Activated CD4-positive, alpha-beta T cell treated with anti-CD3 and anti-CD28 coated beads, Interleukin-2, Interleukin-6, amounts not matched to agents 100 ng/mL and 50 ng/mL, durations not matched to agents 16 hours and 8 hours (primary cell): ENCODE data around the gene NBPF3.
"Not testable (repeated sequence)": the region's sequence is repeated elsewhere in the genome, so short reads cannot be mapped to it uniquely, and the experiment has no call there.

ENCODE experiments used
- DNase-seq: peaks from one replicate; pipeline ENCODE4 v3.0.0-alpha.2; 2020

NBPF3 gene

DNA sequence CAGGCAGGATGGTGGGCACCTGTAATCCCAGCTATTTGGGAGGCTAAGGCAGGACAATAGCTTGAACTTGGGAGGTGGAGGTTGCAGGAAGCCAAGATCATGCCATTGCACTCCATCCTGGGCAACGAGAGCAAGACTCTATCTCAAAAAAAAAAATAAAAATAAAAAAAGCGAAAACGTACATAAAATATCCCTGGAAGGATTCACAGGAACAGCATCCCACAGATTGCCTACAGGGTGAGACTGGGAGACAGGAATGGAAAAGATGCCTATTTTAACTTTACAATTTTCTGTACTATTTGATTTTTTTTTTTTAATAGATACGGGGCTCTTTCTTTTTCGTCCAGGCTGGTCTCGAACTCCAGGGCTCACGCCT, 604 bp upstream of the NBPF3 start:
- no peak for DNase-seq

DNA sequence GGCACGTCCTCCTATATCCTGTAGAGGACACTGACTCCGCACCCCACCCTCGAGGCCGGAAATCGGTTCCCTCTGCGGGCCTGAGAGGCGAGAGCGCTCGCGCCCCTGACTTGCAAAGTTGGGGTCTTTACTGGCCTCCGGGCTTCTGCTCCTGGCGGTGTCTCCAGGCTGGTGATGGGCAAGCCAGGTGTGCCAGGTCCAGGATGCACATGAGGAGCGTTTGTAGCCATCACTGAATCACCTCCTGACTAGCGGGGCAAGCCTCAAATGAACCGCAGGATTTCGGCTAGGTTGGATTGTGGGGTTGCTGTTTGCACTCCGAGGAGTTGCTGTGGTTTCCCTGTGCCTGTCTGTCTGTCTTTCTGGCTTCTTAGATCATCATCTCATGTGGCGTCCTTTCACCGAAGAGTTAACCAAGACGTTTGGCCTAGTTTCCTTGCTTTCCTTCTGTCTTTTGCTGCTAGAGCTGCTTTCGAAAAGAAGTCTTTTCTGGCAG, 741 bp downstream of the NBPF3 start:
- DNase-seq: peak; percentile 39

DNA sequence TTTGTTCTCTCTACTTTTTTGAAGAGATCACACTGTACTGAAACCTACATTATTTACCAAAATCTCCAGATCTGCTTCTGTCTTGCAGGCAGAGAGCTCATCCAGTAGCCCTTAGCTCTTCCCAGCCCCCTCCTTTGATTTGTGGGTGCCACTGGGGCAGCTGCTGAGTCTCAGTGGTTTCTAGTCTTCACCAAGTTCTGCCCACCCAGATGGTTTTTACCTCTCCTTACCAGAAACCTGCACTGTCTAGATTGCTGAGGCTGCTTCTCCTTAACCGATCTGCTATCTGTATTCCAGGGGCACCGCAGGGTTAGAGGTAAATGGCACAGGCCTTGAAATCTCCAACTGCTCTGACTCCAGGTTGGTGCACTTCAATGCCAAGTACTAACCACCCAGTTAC, 6.7 kb downstream of the NBPF3 start:
- not testable (repeated sequence) for DNase-seq

DNA sequence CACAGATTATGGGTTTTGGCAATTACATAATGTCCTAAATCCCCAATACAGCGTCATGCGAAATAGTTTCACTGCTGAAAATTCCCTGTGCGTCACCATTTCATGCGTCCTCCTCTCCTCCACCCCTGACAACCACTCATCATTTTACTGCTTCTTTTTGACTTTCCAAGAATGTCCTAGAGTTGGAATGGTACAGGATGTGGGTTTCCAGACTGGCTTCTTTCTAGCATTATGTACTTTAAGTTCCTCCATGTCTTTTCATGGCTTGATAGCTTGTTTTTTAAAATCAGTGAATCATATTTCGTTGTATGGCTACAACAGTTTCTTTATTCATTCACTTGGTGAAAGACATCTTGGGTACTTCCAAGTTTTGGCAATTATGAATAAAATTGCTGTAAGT, 7.4 kb downstream of the NBPF3 start:
- DNase-seq: no peak

DNA sequence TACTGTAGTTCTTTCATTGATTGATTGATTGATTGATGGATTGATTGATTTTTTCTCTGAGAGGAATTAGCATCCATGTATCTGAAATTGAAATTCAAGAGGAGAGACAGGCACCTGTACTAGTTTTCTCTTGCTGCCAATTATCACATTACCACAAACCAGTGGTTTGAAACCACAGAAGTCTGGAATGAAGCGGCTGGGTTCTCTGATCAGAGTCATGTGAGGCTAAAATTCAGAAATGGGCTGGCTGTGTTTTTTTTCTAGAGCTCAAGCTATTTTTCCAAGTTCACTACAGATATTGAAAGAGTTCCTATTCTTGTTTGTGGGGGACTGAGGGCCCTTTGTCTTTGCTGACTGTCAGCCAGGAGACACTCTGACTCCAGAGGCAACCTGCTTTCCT, 10.0 kb downstream of the NBPF3 start:
- no peak for DNase-seq

DNA sequence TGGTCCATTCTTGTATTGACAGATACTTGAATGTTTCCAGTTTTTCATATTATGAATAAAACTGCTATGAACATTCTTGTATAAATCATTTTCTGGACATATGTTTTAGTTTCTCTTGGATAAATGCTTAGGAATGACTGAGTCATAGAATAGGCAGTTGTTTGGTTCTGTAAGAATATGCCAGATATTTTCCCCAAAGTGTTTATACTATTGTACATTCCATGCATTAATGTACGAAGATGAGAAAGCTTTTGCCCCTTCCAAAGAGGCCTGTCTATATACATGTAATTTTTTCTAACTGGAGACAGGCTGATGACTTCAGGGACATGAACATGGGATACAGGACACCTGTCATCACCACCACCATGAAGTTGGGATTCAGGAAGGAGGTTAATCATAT, 11.3 kb downstream of the NBPF3 start:
- DNase-seq: no peak

DNA sequence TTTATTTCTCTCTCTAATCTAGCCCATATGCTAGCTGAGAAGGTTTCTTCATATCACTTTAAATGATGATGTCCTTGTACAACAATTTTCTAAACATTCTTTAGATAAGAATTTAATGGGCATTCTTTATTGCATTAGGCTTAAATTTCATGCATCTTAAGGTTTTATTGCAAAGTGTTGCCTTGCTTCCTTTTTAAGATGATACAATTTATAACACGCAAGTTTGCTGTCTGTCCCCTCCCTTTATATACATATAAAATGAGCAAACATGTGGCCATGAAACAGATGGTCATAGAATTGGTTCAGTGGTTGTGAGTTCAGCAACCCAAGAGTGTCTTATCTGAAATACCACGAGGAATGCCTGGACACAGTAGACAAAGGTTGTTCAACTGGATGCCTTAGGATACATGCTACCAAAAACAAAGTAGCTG, 12.1 kb downstream of the NBPF3 start:
- no peak for DNase-seq

DNA sequence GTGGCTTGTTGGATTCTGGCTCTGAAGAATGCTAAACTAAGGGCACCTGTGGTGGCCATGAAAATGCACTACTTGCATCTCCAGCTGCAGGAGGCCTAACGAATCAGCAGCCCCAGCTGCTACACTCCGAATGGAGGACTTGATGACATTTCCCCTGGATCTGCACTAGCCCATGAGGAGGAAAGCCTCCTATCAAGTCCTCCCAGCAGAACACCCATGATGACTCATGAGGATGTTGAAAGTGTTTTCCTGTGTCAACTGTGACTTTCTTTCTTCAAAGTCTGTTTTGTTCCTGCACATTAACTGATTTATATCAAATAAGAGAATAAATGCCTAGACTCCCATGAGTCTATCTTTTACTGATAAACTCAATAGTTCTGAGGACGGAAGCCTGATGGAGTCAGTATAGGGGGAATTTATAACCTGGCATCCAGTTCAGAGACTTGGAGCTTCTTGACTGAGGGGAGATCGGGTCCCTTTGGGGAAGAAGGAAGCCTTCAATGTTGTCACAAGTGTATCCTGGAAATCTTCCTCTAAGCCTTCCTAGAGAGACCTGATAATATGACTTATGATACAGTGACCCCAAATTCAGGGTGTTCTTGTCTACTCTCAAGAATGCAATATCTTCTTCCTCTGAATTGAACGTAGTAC, 14.2 kb downstream of the NBPF3 start:
- DNase-seq: peak; percentile 46

DNA sequence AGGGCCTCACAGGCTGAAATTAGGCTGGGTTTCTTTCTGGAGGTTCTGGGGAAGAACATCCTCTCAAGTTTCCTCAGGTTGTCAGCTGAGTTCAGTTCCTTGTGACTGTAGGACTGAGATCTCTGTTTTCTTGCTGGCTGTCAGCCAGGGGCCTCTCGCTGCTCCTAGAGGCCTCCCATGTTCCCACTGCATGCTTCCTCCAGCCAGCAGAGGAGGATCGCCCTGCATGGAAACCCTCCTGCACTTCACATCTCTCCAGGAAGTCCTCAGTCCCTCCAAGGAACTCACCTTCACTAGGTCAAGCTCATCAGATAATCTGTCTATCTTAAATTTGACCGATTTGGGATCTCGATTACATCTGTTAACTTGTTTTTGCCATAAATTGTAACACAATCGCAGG, 15.0 kb downstream of the NBPF3 start:
- not testable (repeated sequence) for DNase-seq

DNA sequence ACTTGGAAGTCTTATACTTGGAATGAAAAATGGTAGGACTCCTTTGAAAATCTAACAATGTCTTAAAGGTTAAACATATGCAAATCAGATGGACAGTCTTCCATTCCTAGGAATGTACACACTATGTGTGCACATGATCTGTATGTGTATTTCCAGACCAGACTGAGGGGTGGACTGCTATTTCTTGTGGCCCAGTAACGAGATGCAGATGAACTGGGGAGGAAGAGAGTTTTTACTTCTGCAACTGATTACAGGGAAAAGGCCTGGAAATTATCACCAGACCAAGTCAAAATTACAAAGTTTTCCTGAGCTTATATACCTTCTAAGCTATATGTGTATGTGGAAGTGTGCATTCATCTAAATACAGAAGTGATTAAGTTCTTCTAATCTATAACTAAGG, 17.7 kb downstream of the NBPF3 start:
- DNase-seq: no peak

DNA sequence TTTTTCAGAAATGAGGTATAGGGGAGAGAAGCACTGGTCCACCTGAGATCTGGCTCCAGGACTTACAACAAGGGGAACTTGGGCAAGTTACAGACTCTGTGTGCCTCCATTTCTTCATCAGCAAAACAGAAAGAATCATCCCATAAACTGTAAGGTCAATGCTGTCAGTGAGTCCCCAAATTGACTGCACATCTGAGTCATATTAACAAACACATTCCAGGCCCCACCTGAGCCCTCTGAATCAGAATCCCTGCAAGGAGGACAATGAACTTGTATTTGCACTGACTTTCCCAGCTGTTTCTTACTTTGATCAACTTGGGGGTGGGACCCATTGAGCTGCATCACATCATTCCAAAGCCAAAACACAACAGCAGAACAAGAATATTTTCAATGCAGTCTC, 25.2 kb downstream of the NBPF3 start:
- DNase-seq: not testable (repeated sequence)

DNA sequence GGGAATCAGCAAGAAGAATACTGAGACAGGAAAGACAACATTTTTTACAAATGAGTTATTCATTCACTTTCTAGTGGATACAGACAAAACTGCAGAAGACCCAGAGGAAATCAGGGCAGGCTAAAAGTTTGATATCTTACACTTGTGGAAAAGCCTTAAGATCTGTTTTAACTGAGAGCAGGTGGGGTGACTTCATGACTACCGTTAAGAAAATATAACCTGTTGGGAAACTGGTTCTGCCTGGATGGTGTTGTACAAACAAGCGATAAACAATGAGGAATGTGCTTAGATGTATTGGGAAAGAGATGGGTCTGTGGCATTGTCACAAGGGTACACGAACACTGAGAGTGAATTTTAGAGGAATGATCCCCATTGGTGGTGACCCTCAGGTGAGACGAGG, 28.0 kb downstream of the NBPF3 start:
- not testable (repeated sequence) for DNase-seq

DNA sequence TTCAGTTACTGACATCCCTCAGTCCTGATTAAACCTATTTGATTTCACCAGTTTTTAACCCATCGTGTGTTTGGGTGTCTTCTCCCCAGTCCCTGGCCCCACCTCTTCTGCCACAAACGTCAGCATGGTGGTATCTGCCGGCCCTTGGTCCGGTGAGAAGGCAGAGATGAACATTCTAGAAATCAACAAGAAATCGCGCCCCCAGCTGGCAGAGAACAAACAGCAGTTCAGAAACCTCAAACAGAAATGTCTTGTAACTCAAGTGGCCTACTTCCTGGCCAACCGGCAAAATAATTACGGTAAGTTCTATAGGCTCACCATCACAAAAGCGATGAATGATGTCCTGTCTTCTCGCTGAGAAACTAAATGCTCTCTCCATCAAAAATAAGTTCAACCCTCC, 28.7 kb downstream of the NBPF3 start:
- DNase-seq: peak; percentile 33

DNA sequence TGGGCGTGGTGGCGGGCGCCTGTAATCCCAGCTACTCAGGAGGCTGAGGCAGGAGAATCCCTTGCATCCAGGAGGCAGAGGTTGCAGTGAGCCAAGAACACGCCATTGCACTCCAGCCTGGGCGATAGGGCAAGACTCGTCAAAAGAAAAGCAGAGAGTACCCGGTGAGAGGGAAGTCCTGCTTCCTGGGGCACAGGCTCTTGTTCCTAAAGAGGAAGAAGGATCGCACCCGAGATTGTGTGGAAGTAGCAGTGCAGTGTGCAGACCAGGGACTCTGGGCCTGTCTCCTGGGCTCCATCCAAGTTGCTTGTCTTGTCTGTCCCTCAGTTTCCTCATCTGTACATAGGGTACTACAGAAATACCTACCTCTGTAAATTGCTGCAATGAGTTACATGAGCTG, 29.6 kb downstream of the NBPF3 start:
- no peak for DNase-seq

DNA sequence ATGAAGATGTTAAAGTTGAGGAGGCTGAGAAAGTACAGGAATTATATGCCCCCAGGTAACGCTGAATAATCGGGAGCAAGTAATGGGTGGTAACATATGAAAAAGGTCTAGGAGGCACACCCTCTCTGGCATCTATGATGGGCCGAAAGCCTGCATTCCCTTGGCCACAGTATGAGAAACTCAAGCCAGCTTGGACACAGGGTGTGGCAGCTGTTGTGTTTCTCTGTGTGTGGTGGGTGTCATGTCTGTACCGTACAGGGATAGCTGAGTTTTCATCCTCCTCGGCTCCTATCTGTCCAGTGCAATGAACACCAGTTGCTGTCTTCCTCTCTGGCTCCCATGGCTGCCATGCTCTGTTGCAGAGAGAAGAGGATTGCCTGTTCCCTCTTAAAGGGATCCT, 32.9 kb downstream of the NBPF3 start:
- DNase-seq: no peak

DNA sequence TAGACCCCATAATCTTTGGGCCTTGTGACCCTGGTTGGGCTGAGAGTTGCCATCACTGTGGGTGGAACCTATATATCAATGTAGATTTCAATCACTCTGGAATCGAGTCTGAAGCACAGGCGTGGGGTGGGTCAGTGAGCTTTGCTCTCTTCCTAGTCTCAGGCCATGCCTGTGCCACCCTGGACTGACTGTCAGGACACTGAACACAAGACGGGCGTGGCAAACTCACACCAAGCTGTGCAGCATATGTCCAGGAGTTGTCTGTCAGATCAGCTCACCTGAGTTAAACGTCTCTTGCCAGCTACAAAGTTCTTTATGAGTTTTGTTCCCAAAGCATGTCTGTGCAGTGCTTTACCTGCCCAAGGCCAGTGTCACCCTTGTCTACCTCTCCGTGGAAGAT, 38.4 kb downstream of the NBPF3 start:
- DNase-seq: no peak

DNA sequence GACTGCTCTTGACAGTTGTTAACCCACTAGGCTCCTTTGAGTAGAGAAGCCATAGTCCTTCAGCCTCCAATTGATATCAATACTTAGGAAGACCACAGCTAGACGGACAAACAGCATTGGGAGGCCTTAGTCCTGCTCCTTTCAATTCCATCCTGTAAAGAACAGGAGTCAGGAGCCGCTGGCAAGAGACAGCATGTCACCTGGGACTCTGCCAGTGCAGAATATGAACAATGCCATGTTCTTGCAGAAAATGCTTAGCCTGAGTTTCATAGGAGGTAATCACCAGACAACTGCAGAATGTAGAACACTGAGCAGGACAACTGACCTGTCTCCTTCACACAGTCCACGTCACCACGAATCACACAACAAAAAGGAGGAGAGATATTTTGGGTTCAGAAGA, 43.9 kb downstream of the NBPF3 start:
- not testable (repeated sequence) for DNase-seq

DNA sequence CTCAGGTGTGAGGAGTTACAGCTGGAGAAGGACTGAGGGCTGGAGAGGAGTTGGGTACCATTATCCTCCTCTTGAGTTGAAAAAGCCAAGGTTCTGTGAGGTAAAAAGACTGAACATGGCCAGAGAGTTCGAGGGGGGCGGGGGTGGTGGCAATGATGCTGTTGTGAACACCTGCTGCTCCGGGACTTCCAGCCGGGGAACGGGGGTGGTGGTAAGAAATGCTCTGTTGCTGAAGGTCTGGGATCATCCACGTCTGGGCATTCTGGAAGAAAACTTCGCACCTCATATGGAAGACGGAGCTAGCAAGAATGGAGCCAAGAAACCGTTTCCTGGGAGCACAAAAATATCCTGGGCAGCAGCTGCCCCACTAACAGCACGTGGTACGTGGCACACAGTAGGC, 49.2 kb downstream of the NBPF3 start:
- no peak for DNase-seq

DNA sequence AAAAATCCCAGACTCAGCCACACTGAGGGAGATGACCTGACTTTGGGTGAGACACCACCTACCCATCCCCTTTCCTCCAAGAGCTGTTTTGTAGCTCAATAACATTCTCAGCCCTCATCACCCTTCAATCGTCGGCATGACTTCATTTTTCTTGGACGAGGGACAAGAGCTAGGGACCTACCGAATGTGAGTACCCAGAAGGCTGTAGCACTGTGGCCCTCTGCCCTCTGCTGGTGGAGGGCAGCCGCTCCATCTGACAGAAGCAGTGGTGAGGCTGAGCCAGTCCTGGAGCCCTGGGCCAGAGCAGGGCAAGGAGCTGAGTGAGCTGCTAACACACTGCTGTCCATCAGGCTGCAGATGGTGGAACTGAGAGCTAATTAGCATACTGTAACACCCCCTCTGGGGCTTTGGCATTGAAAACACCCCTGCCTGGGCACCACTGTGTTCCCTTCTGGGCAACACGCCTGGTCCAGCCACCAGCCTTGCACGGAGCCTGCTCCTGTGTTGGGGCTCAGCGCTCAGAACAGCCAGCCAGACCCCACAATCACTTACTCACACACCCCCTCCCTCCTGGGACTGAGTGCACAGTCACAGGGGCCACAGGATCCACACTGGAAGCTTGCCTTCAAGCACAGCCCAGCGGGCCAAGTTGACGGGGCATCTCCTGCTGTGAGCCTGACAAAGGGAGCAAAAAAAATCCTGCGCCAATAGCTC, 51.0 kb downstream of the NBPF3 start:
- peak; percentile 46 for DNase-seq

DNA sequence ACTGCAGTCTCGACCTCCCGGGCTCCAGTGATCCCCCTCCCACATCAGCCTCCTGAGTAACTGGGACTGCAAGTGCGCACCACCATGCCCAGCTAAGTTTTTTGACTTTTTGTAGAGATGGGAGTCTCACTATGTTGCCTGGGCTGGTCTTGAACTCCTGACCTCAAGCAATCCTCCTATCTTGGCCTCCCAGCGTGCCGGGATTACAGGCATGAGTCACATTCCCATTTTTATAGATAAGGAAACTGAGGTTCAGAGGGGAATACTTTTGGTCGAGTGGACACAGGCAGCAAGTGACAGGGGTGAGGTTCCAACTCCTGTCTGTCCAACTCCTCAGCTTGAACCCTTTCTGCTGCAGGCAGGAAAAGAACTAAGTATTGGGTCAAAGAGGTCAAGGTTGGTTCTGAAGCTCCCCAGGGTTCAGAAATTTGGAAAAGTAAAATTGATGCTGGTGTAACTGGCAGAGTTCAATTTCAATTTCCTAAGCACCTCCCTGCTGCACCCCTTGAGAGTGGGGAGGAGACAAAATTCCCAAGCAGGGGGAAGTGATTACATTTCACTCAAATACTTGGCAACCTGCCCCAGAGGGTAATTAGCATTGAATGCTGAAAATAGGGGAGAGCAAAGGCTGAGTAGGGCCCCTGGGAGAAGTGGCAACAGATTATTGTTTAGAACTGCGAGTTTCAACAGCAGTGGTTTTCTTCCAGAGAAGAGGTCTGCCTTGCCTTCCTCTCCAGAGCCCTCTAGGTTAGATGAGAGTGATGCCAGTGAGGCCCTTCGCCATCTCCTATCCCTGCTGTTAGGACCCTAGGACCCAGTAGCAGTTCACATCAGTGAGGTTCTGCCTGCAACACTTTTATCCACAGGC, 51.8 kb downstream of the NBPF3 start:
- DNase-seq: no peak

DNA sequence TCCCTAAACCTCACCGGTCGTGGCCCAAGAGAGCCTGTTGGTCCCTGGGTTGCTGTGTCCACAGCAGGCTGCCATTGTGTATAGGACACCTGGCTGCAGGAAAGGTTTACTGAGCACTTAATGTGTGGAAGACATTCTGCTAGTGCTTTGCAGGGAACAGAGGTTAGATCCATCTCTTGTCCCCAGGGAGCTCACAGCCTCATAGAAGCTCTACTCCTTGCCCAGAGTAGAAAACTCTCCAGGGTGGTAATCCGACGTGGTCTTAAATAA, 52.4 kb downstream of the NBPF3 start:
- DNase-seq: no peak

DNA sequence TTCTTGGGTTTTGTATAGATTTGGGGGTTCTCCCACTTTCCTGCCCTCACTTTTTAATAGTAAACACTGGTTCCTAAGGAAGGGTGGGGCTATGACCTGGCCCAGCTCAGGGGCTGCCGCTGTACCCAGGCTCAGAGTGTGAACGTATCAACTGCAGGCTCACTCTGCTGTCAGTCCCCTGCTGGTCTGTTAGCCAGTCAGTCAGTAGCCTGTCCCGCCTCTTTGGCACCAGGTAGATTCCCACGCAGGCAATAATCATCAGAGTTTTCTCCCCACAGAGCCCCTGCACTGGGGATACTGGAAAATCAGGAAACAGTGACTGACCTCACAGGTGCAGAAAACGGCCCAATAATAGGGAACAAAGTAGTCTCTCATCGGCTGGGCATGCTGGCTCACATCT, 54.3 kb downstream of the NBPF3 start:
- DNase-seq: no peak

DNA sequence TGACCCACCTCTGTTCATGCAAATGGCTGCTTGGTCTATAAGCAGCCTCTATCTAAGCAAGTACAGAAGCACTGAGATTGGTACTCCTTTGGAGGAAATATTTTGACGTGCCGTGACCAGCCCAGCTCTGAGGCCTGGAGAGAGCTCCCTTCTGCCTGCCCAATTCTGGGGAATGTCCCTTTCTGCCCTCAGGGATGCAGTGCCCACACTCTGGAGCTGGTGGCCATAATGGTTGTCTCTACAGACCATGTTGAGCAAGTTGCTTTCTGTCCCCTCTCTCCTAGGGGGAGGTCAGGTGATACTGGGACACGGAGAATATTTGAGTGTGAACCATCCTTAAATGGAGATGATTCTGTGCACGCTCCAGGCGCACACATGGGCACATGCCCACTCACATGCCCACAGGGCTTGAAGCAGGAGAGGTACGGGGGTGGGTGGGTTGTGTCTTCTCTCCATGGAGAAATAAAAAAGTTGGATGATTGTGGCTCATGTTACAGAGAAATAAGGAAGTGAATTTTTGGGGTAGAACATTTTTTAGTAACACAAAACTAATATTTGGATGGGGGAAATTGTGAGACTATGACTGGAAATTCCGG, 55.4 kb downstream of the NBPF3 start:
- no peak for DNase-seq

DNA sequence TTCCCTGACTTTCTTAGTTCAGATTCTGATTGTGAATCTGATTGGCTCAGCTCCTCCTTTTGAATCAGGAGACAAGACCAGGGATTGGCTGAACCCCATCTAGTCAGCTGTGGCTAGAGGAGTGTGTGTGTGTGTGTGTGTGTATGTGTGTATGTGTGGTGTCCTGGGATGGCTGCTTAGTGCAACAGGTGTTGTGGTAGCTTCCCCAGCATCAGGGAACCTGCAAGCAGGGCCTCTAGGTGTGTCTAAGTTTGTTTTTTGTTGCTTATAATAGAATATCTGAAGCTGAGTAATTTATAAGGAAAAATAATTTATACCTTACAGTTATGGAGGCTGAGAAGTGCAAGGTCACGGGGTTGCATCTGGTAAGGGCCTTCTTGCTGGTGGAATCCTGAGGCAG, 56.1 kb downstream of the NBPF3 start:
- DNase-seq: no peak
